Activated CD8-positive, alpha-beta memory T cell treated with anti-CD3 and anti-CD28 coated beads for 24 hours (primary cell): Measurements from ENCODE around the gene PABPC3.

ENCODE experiments used
- DNase-seq: peaks from one replicate; pipeline ENCODE4 v3.0.0-alpha.2; 2020

Gene PABPC3

DNA sequence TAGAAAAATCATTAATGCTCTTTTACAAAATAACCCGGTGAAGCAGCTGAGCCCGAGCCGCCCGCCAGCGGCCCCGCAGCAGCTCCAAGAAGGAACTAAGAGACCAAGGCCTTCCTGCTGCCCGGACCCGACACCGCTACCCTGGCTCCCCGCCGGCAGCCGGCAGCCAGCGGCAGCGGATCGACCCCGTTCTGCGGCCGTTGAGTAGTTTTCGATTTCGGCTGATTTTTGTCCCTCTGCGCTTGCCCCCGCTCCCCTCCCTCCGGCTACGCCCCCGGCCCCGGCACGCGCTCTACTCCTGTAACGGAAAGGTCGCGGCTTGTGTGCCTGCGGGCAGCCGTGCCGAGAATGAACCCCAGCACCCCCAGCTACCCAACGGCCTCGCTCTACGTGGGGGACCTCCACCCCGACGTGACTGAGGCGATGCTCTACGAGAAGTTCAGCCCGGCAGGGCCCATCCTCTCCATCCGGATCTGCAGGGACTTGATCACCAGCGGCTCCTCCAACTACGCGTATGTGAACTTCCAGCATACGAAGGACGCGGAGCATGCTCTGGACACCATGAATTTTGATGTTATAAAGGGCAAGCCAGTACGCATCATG is at the start of gene PABPC3:
TSS of gene PABPC3 (plus strand) at position 286 of the 603 bp plus-strand sequence. CDS start at position 349, 63 bp downstream.
- DNase-seq: peak; percentile 59

DNA sequence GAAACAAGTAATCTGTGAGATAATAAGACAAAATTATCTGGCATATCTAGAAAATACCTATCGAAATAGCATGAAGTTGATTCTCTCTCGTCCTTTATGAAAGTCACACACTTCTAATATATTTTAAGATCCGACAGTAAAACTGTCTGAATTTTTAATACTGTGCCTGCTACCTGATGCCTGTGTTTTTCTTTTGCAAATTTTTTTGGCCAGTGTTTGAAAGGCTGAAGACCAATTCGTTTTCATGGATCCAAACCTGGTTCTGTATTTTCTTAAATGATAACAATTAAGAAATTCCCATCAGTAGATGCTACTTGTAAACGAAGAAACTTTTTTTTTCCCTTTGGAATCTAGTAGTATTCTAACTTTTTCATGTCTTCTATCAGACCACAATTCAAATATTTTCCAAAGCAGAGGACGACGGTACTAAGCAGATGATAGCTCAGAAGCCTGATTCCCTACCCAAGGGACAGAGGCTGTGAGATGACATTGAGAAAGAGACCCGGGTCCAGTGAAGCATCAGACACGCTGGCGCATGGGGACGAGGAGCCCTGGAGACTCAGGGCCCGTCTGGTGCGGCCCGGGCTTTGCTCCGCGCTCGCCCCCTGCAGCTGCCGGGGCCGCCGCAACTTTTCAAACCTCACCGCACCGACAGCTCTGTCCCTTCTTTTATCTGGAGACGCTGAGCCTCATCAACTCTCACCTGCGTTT is 49.5 kb upstream of the PABPC3 start:
- DNase-seq: no peak

- DNase-seq: no peak
Measured at GRCh38 chr13:25046985-25047511, 48.9 kb upstream of the PABPC3 start.

DNA sequence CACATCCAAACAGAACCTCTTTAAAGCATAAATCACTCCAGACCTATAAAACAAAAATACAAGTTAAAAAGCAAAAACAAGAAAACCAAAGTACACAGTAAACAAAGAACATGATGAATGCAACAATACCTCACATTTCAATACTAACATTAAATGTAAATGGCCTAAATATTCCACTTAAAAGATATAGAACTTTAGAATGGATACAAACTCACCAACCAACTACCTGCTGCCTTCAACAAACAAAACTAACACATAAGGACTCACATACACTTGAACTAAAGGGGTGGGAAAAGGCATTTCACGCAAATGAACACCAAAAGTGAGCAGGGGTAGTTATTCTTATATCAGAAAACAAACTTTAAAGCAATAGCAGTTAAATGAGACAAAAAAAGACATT is 44.9 kb upstream of the PABPC3 start:
- DNase-seq: no peak

GRCh38 chr13:25059166-25059565 is 36.8 kb upstream of the PABPC3 start:
- DNase-seq: no peak

- no peak for DNase-seq
Measured at GRCh38 chr13:25059958-25060357, 36.0 kb upstream of the PABPC3 start.

DNA sequence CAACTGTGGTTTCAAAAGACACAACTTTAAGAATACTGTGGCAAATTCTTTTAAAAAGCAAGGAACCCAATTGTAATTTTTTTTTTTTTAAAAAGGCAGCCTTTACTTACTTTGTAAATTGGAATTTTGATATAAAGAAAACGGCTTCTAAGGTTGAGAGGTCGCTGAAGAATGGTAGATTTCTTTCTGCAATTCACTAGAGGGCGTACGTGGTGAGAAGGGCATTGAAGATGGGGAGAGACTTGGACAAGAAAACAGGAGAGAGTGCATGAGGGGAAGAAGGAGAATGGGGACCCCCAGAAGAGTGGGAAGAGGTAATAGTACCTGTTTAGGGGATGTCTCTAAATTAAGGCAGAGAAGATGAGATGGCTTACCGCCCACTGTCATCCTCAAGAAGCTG is 33.5 kb upstream of the PABPC3 start:
- no peak for DNase-seq

- DNase-seq: no peak
Measured at GRCh38 chr13:25064396-25064795, 31.5 kb upstream of the PABPC3 start.

- no peak for DNase-seq
Measured at GRCh38 chr13:25065974-25066770, 29.8 kb upstream of the PABPC3 start.

GRCh38 chr13:25067064-25067463 is 28.9 kb upstream of the PABPC3 start:
- DNase-seq: no peak

DNA sequence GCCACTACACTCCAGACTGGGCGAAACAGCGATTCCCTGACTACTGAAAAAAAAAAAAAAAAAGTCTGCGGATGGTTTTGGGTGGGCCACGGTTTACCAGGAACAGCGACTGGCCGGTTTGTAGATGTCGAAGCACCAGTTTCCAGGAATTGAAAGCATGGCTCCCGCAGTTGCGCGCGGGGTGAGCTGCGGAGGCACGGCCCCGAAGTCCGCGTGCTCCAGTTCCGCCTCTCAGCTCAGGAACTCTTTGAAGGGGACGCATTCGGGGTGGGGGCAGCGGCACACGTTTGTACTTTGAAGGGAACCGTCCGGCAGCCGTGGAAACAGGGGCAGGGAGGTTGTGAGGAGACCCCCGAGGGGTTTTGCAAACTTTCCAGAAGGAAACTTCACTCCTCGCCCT is 27.1 kb upstream of the PABPC3 start:
- no peak for DNase-seq

GRCh38 chr13:25069236-25069635 is 26.7 kb upstream of the PABPC3 start:
- DNase-seq: no peak

GRCh38 chr13:25069911-25070310 is 26.0 kb upstream of the PABPC3 start:
- DNase-seq: no peak

DNA sequence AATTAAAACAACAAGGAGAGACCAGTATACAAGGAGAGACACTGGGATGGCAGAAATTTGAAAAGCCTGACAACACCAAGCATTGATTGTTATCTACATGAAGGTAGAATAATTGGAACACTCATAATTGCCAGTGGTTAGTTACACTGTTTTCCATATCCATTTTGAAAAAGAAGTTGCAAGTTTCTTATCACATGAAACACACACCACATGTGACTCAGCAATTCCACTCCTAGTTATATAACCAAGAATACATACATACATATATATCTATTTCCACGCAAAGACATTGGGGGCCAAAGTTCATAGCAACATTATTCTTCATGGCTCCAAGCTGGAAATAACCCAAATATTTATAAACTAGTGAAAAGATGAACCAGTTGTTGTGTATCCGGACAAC is 15.2 kb upstream of the PABPC3 start:
- no peak for DNase-seq

DNA sequence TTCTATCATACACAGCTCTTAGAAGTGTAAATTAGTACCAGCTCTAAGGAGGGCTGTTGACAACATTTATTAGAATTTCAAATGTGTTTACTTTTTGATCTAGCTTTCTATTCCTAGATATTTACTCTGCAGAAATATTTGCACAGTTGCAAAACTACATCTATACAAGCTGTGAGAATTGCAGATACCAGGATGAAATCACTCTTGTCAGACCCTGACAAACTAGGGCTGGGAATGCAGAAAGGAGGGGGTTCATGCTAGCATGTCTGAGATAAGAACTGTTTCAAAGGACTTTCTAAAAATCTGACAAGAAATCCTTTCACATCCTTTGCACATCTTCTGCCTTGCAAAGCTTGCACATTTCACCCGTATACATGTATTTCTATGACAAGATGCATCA is 11.8 kb upstream of the PABPC3 start:
- no peak for DNase-seq

- DNase-seq: no peak
Measured at GRCh38 chr13:25085125-25085742, 10.7 kb upstream of the PABPC3 start.

- no peak for DNase-seq
Measured at GRCh38 chr13:25088562-25089221, 7.2 kb upstream of the PABPC3 start.

DNA sequence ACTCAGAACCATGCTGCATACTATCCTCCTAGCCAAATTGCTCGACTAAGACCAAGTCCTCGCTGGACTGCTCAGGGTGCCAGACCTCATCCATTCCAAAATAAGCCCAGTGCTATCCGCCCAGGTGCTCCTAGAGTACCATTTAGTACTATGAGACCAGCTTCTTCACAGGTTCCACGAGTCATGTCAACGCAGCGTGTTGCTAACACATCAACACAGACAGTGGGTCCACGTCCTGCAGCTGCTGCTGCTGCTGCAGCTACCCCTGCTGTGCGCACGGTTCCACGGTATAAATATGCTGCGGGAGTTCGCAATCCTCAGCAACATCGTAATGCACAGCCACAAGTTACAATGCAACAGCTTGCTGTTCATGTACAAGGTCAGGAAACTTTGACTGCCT is 1.5 kb downstream of the PABPC3 start:
- no peak for DNase-seq

DNA sequence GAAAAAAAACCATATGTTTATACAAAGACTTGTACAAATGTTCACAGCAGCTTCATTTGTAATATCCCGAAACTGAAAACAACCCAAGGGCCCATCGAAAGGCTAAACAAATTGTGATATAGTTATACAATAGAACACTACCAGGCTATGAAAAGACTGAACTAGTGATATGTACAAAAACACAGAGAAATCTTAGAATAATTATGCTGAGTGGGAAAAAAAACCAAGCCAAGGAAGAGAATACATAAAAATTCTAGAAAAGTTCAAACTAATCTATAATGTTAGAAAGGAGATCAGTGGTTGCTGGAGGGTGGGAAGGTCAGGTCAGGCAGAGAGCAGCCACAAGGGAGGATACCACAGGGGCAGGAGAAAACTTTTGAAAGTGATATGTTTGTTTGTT is 7.8 kb downstream of the PABPC3 start:
- DNase-seq: no peak

DNA sequence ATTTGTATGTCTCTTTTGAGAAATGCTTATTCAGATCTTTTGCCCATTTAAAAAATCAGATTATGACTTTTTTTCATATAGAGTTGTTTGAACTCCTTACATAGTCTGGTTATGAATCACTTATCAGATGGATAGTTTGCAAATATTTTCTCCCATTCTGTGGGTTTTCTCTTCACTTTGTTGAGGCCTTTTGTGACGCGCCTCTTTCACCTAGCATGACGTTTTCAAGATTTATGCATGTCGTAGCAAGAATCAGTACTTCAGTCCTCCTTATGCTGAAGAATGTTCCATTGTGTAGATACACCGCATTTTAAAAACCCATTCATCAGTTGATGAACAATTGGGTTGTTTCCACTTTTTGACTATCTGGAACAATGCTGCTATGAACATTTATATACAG is 13.4 kb downstream of the PABPC3 start:
- DNase-seq: no peak

DNA sequence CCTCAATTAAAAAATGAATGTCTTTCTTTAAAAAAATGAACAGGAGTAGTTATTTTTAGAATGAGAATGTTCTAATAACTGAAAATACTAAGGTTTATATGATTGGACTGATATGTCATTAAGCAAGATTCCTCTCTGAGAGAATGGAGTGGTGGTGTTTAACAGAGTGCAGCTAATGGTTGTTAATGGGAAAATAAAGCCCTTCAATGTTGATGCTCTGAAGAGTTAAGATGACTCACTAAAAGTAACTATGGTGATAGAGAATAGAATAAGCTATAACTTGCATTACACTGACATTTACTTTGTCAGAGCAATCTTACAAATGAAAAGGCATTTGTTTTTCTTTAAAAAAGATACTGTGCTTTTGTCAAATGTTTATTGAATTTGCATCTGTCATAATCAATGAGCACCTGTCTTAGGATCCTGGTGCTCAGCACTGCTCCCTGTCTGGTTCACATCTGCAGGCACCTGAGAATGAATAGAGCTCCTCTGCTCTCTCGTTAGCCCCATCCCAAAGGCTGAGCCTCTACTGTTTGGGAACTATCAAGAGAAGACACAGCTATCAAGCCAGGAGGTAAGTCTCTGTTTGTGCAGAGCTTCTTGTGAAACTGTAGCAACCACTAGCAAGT is 15.1 kb downstream of the PABPC3 start:
- no peak for DNase-seq

GRCh38 chr13:25111585-25111956 is 15.6 kb downstream of the PABPC3 start:
- DNase-seq: no peak
